ENCODE measurements around the gene UNC5B. TPM values are rescaled to one million over a fixed set of nuclear protein-coding genes. Genes with fewer than 3 reads are reported as not detected.

The UNC5B gene
- polyA plus RNA-seq, 3 donors, result 0.04 to 0.72 TPM; not detected in 1

- Mint-ChIP-seq H3K9me3 (peaks cover 0 to 2% (median 0%) of the 10 kb centered on the region in 7 donors), H3K4me1 (peaks cover 31% of the 10 kb centered on the region), H3K36me3 (peaks cover 57 to 71% of the 10 kb centered on the region in 2 donors), H3K4me3 (no peak overlapping the region), H3K27me3 (ENCODE audit: low read depth in 3 of 3) (peaks cover 0 to 3% (median 3%) of the 10 kb centered on the region in 3 donors), H3K27ac (peak overlapping the region in 2 of 7 donors; percentile 65 to 83)
- WGBS (ENCODE audit: insufficient coverage), result 90% methylated on average over 4 of the region's 9 CpGs
- H4K20me1 ChIP-seq (ENCODE audit: insufficient read depth, low read length), result peaks cover 6% of the 10 kb centered on the region
- H3K36me3 ChIP-seq (replicated peaks in 1 of 2; ENCODE audit: control insufficient read depth in 1 of 2, insufficient read depth in 2 of 2, low read length in 2 of 2), result peaks cover 44 to 73% of the 10 kb centered on the region in 2 donors
- no peak overlapping the region for H3K9ac ChIP-seq (ENCODE audit: insufficient read depth, low read length, poor library complexity, severe bottlenecking)
- H3K27me3 ChIP-seq (ENCODE audit: control insufficient read depth in 2 of 2, insufficient read depth in 2 of 2, low read length in 2 of 2), result no peaks in the 10 kb centered on the region
- DNase-seq, result no peak
- TF ChIP-seq, protein P1, sequence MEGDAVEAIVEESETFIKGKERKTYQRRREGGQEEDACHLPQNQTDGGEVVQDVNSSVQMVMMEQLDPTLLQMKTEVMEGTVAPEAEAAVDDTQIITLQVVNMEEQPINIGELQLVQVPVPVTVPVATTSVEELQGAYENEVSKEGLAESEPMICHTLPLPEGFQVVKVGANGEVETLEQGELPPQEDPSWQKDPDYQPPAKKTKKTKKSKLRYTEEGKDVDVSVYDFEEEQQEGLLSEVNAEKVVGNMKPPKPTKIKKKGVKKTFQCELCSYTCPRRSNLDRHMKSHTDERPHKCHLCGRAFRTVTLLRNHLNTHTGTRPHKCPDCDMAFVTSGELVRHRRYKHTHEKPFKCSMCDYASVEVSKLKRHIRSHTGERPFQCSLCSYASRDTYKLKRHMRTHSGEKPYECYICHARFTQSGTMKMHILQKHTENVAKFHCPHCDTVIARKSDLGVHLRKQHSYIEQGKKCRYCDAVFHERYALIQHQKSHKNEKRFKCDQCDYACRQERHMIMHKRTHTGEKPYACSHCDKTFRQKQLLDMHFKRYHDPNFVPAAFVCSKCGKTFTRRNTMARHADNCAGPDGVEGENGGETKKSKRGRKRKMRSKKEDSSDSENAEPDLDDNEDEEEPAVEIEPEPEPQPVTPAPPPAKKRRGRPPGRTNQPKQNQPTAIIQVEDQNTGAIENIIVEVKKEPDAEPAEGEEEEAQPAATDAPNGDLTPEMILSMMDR (IDR thresholded peaks at IDR 0.05), result no peak
- H3K4me1 ChIP-seq (ENCODE audit: control insufficient read depth in 1 of 2, insufficient read depth in 2 of 2, low read length in 2 of 2), result peaks cover 29 to 32% of the 10 kb centered on the region in 2 donors
- H3K27ac ChIP-seq (ENCODE audit: low read depth in 1 of 2, low read length in 2 of 2), result peak overlapping the region; percentile 49 to 51
- no peak overlapping the region for H3K4me2 ChIP-seq (replicated peaks; ENCODE audit: extremely low read depth, low read length, poor library complexity, severe bottlenecking)
- H2AFZ ChIP-seq (ENCODE audit: insufficient read depth, low read depth, low read length, poor library complexity, severe bottlenecking), result no peak overlapping the region
- H3K9me3 ChIP-seq (replicated peaks in 1 of 2; ENCODE audit: control insufficient read depth in 1 of 2, insufficient read depth in 1 of 2, low read length in 2 of 2), result no peaks in the 10 kb centered on the region
- intact Hi-C loops (cut with micrococcal nuclease), result no loop called here
- no peak overlapping the region for H3K4me3 ChIP-seq (replicated peaks in 1 of 3; ENCODE audit: low read depth in 2 of 3, low read length in 3 of 3)
- H3K79me2 ChIP-seq (ENCODE audit: insufficient read depth, low read length), result no peaks in the 10 kb centered on the region
Measured at GRCh38 chr10:71344154-71344925, 132.0 kb downstream of the UNC5B start.

- Histone ChIP-seq H3K36me3 (replicated peaks in 1 of 2; ENCODE audit: control insufficient read depth in 1 of 2, insufficient read depth in 2 of 2, low read length in 2 of 2) (peaks cover 44 to 73% of the 10 kb centered on the region in 2 donors), H4K20me1 (ENCODE audit: insufficient read depth, low read length) (peaks cover 6% of the 10 kb centered on the region), H3K9ac (ENCODE audit: insufficient read depth, low read length, poor library complexity, severe bottlenecking) (no peak overlapping the region), H3K4me1 (ENCODE audit: control insufficient read depth in 1 of 2, insufficient read depth in 2 of 2, low read length in 2 of 2) (peaks cover 29 to 32% of the 10 kb centered on the region in 2 donors), H3K27ac (ENCODE audit: low read depth in 1 of 2, low read length in 2 of 2) (no peak overlapping the region), H3K4me2 (replicated peaks; ENCODE audit: extremely low read depth, low read length, poor library complexity, severe bottlenecking) (no peak overlapping the region), H2AFZ (ENCODE audit: insufficient read depth, low read depth, low read length, poor library complexity, severe bottlenecking) (no peak overlapping the region), H3K79me2 (ENCODE audit: insufficient read depth, low read length) (no peaks in the 10 kb centered on the region), H3K9me3 (replicated peaks in 1 of 2; ENCODE audit: control insufficient read depth in 1 of 2, insufficient read depth in 1 of 2, low read length in 2 of 2) (no peaks in the 10 kb centered on the region), H3K27me3 (ENCODE audit: control insufficient read depth in 2 of 2, insufficient read depth in 2 of 2, low read length in 2 of 2) (no peaks in the 10 kb centered on the region), H3K4me3 (replicated peaks in 1 of 3; ENCODE audit: low read depth in 2 of 3, low read length in 3 of 3) (no peak overlapping the region)
- Mint-ChIP-seq H3K4me1 (peaks cover 36% of the 10 kb centered on the region), H3K27ac (peak overlapping the region in 1 of 7 donors; percentile 55), H3K27me3 (ENCODE audit: low read depth in 3 of 3) (peaks cover 0 to 3% (median 3%) of the 10 kb centered on the region in 3 donors), H3K4me3 (no peak overlapping the region), H3K36me3 (peaks cover 57 to 71% of the 10 kb centered on the region in 2 donors), H3K9me3 (peaks cover 0 to 2% (median 0%) of the 10 kb centered on the region in 7 donors)
- TF ChIP-seq, protein P1 (IDR thresholded peaks at IDR 0.05), result no peak
- WGBS (ENCODE audit: insufficient coverage), result no CpG with 5 or more reads among the region's 3 CpGs
- no peak for DNase-seq
- intact Hi-C loops (cut with micrococcal nuclease), result no loop called here
Measured at GRCh38 chr10:71344993-71345480, 132.7 kb downstream of the UNC5B start.

All from CD14-positive monocyte (primary cell).